ENCODE results near the gene ANTKMT.
A peak's percentile ranks its signal among the peaks of the same experiment; 100 is the strongest.

ANTKMT gene

GRCh38 chr16:729768-730665, 9.1 kb downstream of the ANTKMT start:
- Histone ChIP-seq H2BK120ac (ENCODE audit: low read depth, low read length) (no peak overlapping the region), H2BK5ac (ENCODE audit: low read length) (no peak overlapping the region), H3K4me3 (ENCODE audit: low read length) (no peak overlapping the region), H3K4ac (ENCODE audit: low read depth, low read length) (no peak overlapping the region), H2AK5ac (ENCODE audit: low read length) (no peak overlapping the region), H3K18ac (ENCODE audit: low read length) (no peak overlapping the region), H4K8ac (ENCODE audit: low read depth, low read length) (no peak overlapping the region), H3K9ac (ENCODE audit: low read length) (no peak overlapping the region), H4K5ac (ENCODE audit: low read length) (no peak overlapping the region), H3K4me1 (ENCODE audit: control insufficient read depth, low read depth, low read length) (no peaks in the 10 kb centered on the region), H3K79me1 (ENCODE audit: low read length) (no peaks in the 10 kb centered on the region), H3K23ac (ENCODE audit: low read length) (no peak overlapping the region), H2BK15ac (replicated peaks; ENCODE audit: low read depth) (no peak overlapping the region), H3K27ac (ENCODE audit: low read depth, low read length) (no peak overlapping the region), H3K36me3 (ENCODE audit: control insufficient read depth, insufficient read depth, low read length) (peaks cover 3% of the 10 kb centered on the region), H3K4me2 (ENCODE audit: low read length) (no peak overlapping the region), H3K27me3 (ENCODE audit: insufficient read depth, low read length, poor library complexity) (no peaks in the 10 kb centered on the region), H3K79me2 (ENCODE audit: control insufficient read depth, insufficient read depth, low read length) (no peaks in the 10 kb centered on the region), H3K56ac (ENCODE audit: low read length) (no peak overlapping the region)
- WGBS (ENCODE audit: extremely low coverage, insufficient coverage, low lambda C conversion rate): no CpG with 5 or more reads among the region's 37 CpGs
- DNase-seq: no peak

GRCh38 chr16:730666-731509, 9.9 kb downstream of the ANTKMT start:
- Histone ChIP-seq H4K8ac (ENCODE audit: low read depth, low read length) (no peak overlapping the region), H3K4me1 (ENCODE audit: control insufficient read depth, low read depth, low read length) (no peaks in the 10 kb centered on the region), H3K23ac (ENCODE audit: low read length) (no peak overlapping the region), H3K4ac (ENCODE audit: low read depth, low read length) (no peak overlapping the region), H4K5ac (ENCODE audit: low read length) (no peak overlapping the region), H3K36me3 (ENCODE audit: control insufficient read depth, insufficient read depth, low read length) (peaks cover 3% of the 10 kb centered on the region), H3K79me2 (ENCODE audit: control insufficient read depth, insufficient read depth, low read length) (no peaks in the 10 kb centered on the region), H2BK120ac (ENCODE audit: low read depth, low read length) (no peak overlapping the region), H3K9ac (ENCODE audit: low read length) (no peak overlapping the region), H3K27ac (ENCODE audit: low read depth, low read length) (no peak overlapping the region), H2AK5ac (ENCODE audit: low read length) (no peak overlapping the region), H3K56ac (ENCODE audit: low read length) (no peak overlapping the region), H3K18ac (ENCODE audit: low read length) (no peak overlapping the region), H3K79me1 (ENCODE audit: low read length) (no peaks in the 10 kb centered on the region), H3K4me3 (ENCODE audit: low read length) (no peak overlapping the region), H3K4me2 (ENCODE audit: low read length) (no peak overlapping the region), H2BK5ac (ENCODE audit: low read length) (no peak overlapping the region), H3K27me3 (ENCODE audit: insufficient read depth, low read length, poor library complexity) (no peaks in the 10 kb centered on the region), H2BK15ac (replicated peaks; ENCODE audit: low read depth) (no peak overlapping the region)
- DNase-seq: no peak
- no CpG with 5 or more reads among the region's 22 CpGs for WGBS (ENCODE audit: extremely low coverage, insufficient coverage, low lambda C conversion rate)

GRCh38 chr16:732332-732731, 11.4 kb downstream of the ANTKMT start:
- Histone ChIP-seq H2BK15ac (replicated peaks; ENCODE audit: low read depth) (no peak overlapping the region), H2AK5ac (ENCODE audit: low read length) (no peak overlapping the region), H3K4me2 (ENCODE audit: low read length) (no peak overlapping the region), H3K27ac (ENCODE audit: low read depth, low read length) (no peak overlapping the region), H4K8ac (ENCODE audit: low read depth, low read length) (no peak overlapping the region), H3K4me1 (ENCODE audit: control insufficient read depth, low read depth, low read length) (no peaks in the 10 kb centered on the region), H3K4me3 (ENCODE audit: low read length) (no peak overlapping the region), H3K27me3 (ENCODE audit: insufficient read depth, low read length, poor library complexity) (no peaks in the 10 kb centered on the region), H3K23ac (ENCODE audit: low read length) (no peak overlapping the region), H3K4ac (ENCODE audit: low read depth, low read length) (no peak overlapping the region), H3K36me3 (ENCODE audit: control insufficient read depth, insufficient read depth, low read length) (peaks cover 3% of the 10 kb centered on the region), H3K18ac (ENCODE audit: low read length) (no peak overlapping the region), H4K5ac (ENCODE audit: low read length) (no peak overlapping the region), H3K79me1 (ENCODE audit: low read length) (no peaks in the 10 kb centered on the region), H3K9ac (ENCODE audit: low read length) (no peak overlapping the region), H3K56ac (ENCODE audit: low read length) (no peak overlapping the region), H3K79me2 (ENCODE audit: control insufficient read depth, insufficient read depth, low read length) (no peaks in the 10 kb centered on the region), H2BK5ac (ENCODE audit: low read length) (no peak overlapping the region), H2BK120ac (ENCODE audit: low read depth, low read length) (no peak overlapping the region)
- DNase-seq: no peak
- no CpG with 5 or more reads among the region's 12 CpGs for WGBS (ENCODE audit: extremely low coverage, insufficient coverage, low lambda C conversion rate)

GRCh38 chr16:732936-733335, 12.0 kb downstream of the ANTKMT start:
- Histone ChIP-seq H3K27me3 (ENCODE audit: insufficient read depth, low read length, poor library complexity) (no peaks in the 10 kb centered on the region), H4K8ac (ENCODE audit: low read depth, low read length) (no peak overlapping the region), H2BK15ac (replicated peaks; ENCODE audit: low read depth) (no peak overlapping the region), H3K23ac (ENCODE audit: low read length) (no peak overlapping the region), H3K4me1 (ENCODE audit: control insufficient read depth, low read depth, low read length) (no peaks in the 10 kb centered on the region), H3K4me2 (ENCODE audit: low read length) (no peak overlapping the region), H3K27ac (ENCODE audit: low read depth, low read length) (no peak overlapping the region), H3K79me2 (ENCODE audit: control insufficient read depth, insufficient read depth, low read length) (no peaks in the 10 kb centered on the region), H3K36me3 (ENCODE audit: control insufficient read depth, insufficient read depth, low read length) (peaks cover 3% of the 10 kb centered on the region), H2AK5ac (ENCODE audit: low read length) (no peak overlapping the region), H4K5ac (ENCODE audit: low read length) (no peak overlapping the region), H3K79me1 (ENCODE audit: low read length) (no peaks in the 10 kb centered on the region), H3K4ac (ENCODE audit: low read depth, low read length) (no peak overlapping the region), H3K56ac (ENCODE audit: low read length) (no peak overlapping the region), H2BK120ac (ENCODE audit: low read depth, low read length) (no peak overlapping the region), H2BK5ac (ENCODE audit: low read length) (no peak overlapping the region), H3K4me3 (ENCODE audit: low read length) (no peak overlapping the region), H3K9ac (ENCODE audit: low read length) (no peak overlapping the region), H3K18ac (ENCODE audit: low read length) (no peak overlapping the region)
- DNase-seq: peak; percentile 68
- no CpG with 5 or more reads among the region's 13 CpGs for WGBS (ENCODE audit: extremely low coverage, insufficient coverage, low lambda C conversion rate)

- no peak overlapping the region for H2AK5ac ChIP-seq (ENCODE audit: low read length)
- no peak overlapping the region for H3K23ac ChIP-seq (ENCODE audit: low read length)
- no peak overlapping the region for H3K4ac ChIP-seq (ENCODE audit: low read depth, low read length)
- no peak overlapping the region for H3K56ac ChIP-seq (ENCODE audit: low read length)
- no peak overlapping the region for H3K4me2 ChIP-seq (ENCODE audit: low read length)
- H3K27ac ChIP-seq (ENCODE audit: low read depth, low read length): no peak overlapping the region
- H2BK120ac ChIP-seq (ENCODE audit: low read depth, low read length): no peak overlapping the region
- DNase-seq: peak; percentile 34
- H3K4me1 ChIP-seq (ENCODE audit: control insufficient read depth, low read depth, low read length): no peaks in the 10 kb centered on the region
- H3K9ac ChIP-seq (ENCODE audit: low read length): no peak overlapping the region
- no peak overlapping the region for H2BK15ac ChIP-seq (replicated peaks; ENCODE audit: low read depth)
- H4K5ac ChIP-seq (ENCODE audit: low read length): no peak overlapping the region
- no peaks in the 10 kb centered on the region for H3K79me2 ChIP-seq (ENCODE audit: control insufficient read depth, insufficient read depth, low read length)
- no CpG with 5 or more reads among the region's 34 CpGs for WGBS (ENCODE audit: extremely low coverage, insufficient coverage, low lambda C conversion rate)
- H3K4me3 ChIP-seq (ENCODE audit: low read length): no peak overlapping the region
- no peaks in the 10 kb centered on the region for H3K79me1 ChIP-seq (ENCODE audit: low read length)
- H3K18ac ChIP-seq (ENCODE audit: low read length): no peak overlapping the region
- peaks cover 3% of the 10 kb centered on the region for H3K36me3 ChIP-seq (ENCODE audit: control insufficient read depth, insufficient read depth, low read length)
- no peaks in the 10 kb centered on the region for H3K27me3 ChIP-seq (ENCODE audit: insufficient read depth, low read length, poor library complexity)
- no peak overlapping the region for H4K8ac ChIP-seq (ENCODE audit: low read depth, low read length)
- H2BK5ac ChIP-seq (ENCODE audit: low read length): no peak overlapping the region
Measured at GRCh38 chr16:733382-734207, 12.6 kb downstream of the ANTKMT start.

Data from mesendoderm (in vitro differentiated cells).